Measurements from ENCODE around the gene IL22RA2. TPM values are rescaled to one million over a fixed set of nuclear protein-coding genes. Genes with fewer than 3 reads are reported as not detected.
"Not testable (repeated sequence)": the region's sequence is repeated elsewhere in the genome, so short reads cannot be mapped to it uniquely, and the experiment has no call there.

The IL22RA2 gene, protein sequence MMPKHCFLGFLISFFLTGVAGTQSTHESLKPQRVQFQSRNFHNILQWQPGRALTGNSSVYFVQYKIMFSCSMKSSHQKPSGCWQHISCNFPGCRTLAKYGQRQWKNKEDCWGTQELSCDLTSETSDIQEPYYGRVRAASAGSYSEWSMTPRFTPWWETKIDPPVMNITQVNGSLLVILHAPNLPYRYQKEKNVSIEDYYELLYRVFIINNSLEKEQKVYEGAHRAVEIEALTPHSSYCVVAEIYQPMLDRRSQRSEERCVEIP
- polyA plus RNA-seq (2013, experiment 1 of 4) = not detected
- not detected for polyA plus RNA-seq (2013, experiment 2 of 4)
- polyA plus RNA-seq (2013, experiment 3 of 4) = not detected
- not detected for polyA plus RNA-seq (2013, experiment 4 of 4)

GRCh38 chr6:137173501-137173900, at the start of gene IL22RA2:
Gene IL22RA2 (minus strand): TSS chr6:137173644. CDS start chr6:137161749, 11,895 bp downstream.
- Histone ChIP-seq H3K27me3 (ENCODE audit: control insufficient read depth, insufficient read depth, low read length, poor library complexity, severe bottlenecking) (no peaks in the 10 kb centered on the region), H3K9me3 (ENCODE audit: control insufficient read depth, low read length) (no peaks in the 10 kb centered on the region), H3K4me1 (ENCODE audit: control insufficient read depth, insufficient read depth, low read length) (no peaks in the 10 kb centered on the region), H3K36me3 (ENCODE audit: control insufficient read depth, insufficient read depth, low read length) (no peaks in the 10 kb centered on the region), H3K27ac (ENCODE audit: insufficient read depth, low read depth, low read length, poor library complexity, severe bottlenecking) (no peak within 1 kb of the TSS), H3K4me3 (ENCODE audit: insufficient read depth, low read depth, low read length) (no peak within 1 kb of the TSS)
- WGBS, 2 experiments = 93 to 95% methylated on average over 4 of the region's 4 CpGs

DNA sequence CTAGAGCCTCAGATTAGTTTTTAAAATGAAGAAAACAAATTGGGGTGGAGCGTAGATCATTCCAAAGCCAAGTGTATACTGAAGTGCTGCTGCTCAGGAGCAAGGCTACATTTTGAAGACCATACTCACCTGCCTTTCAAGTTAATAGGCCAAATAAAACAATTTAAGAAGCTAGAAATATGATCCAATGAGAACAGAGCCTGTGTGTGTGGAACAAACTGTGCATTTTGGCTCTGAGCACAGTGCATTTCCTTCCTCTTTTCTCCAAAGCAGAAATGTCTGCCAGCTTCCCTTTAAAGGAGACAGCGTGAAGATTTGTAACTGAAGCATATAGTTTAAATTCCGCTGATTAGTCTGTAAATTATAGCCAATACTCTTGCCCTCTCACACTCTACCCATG, 48.9 kb upstream of the IL22RA2 start:
- Histone ChIP-seq H3K9me3 (ENCODE audit: control insufficient read depth, low read length) (no peaks in the 10 kb centered on the region), H3K27me3 (ENCODE audit: control insufficient read depth, insufficient read depth, low read length, poor library complexity, severe bottlenecking) (no peaks in the 10 kb centered on the region), H3K4me3 (ENCODE audit: insufficient read depth, low read depth, low read length) (no peak overlapping the region), H3K27ac (ENCODE audit: insufficient read depth, low read depth, low read length, poor library complexity, severe bottlenecking) (no peak overlapping the region), H3K4me1 (ENCODE audit: control insufficient read depth, insufficient read depth, low read length) (peaks cover 7% of the 10 kb centered on the region), H3K36me3 (ENCODE audit: control insufficient read depth, insufficient read depth, low read length) (no peaks in the 10 kb centered on the region)
- 90 to 94% methylated on average over 3 of the region's 3 CpGs for WGBS, 2 experiments

DNA sequence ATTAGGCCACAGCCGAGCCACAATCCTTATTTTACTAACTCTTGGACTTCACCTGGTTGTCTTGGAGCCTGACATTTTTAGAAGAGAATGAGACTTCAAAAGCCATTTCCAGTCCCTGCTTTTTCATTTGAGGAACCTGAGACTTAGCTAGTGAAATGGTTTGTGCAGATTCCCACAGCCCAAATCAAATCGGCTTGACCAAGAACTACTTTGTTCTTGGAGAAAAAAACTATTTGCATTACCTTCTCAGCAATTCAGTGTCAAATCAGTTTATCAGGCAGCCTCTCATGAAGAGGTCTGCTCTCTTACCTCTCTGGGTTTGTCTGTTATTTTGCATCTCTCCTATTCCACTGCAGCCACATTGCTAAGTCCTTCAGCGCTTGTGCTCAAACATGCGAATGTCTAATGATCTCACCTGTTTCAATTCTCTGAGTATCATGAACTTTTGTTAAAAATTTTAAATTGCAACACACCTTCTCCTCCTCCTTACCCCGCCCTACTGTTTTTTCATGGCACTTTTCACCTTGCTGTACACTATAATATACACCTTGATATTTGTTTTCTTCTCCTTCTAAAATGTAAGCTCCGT, 46.3 kb upstream of the IL22RA2 start:
- H3K27me3 ChIP-seq (ENCODE audit: control insufficient read depth, insufficient read depth, low read length, poor library complexity, severe bottlenecking) = no peaks in the 10 kb centered on the region
- H3K9me3 ChIP-seq (ENCODE audit: control insufficient read depth, low read length) = no peaks in the 10 kb centered on the region
- H3K27ac ChIP-seq (ENCODE audit: insufficient read depth, low read depth, low read length, poor library complexity, severe bottlenecking) = no peak overlapping the region
- no peaks in the 10 kb centered on the region for H3K36me3 ChIP-seq (ENCODE audit: control insufficient read depth, insufficient read depth, low read length)
- WGBS, 2 experiments = 72 to 78% methylated on average over 5 of the region's 6 CpGs
- peak overlapping the region; percentile 83 for H3K4me3 ChIP-seq (ENCODE audit: insufficient read depth, low read depth, low read length)
- peaks cover 7% of the 10 kb centered on the region for H3K4me1 ChIP-seq (ENCODE audit: control insufficient read depth, insufficient read depth, low read length)

DNA sequence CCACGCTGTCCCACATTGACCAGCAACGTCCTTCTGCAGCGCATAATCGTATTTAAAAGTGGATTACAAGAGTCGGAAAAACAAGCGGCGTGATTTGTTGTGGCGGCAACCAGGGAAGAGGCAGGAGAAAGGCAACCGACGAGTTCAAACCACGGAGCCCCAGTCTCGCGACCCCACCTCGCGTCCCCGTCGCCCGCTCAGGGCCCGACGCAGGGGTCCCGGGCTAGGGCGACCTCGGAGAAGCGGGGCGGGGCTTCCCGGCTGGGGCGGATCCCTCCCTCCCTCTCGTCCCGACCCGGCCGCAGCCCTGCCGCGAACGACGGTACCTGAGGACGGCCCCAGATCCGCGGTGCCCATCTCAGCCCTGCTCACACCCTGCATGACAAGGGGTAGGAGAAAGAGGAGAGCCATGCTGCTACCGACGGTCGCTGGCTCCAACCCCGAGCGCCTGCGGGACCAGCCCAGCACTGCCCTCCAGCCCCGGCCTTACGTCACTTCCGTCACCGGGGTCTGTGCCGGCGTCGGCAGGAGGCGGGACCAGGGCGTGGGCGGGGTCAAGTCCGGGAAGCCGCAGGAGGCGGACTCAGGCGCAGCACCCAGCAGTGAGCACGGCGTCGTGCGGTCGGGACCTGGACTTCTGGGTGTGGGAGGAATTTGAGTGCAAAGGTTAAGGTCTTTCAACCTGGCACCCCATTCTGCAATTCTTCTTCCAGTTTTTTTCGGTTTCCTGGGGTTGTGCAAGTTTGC, 45.6 kb upstream of the IL22RA2 start, which contains the start of gene IFNGR1:
Gene IFNGR1 (minus strand): TSS at position 469 of the 747 bp plus-strand sequence. CDS start 58 bp downstream, at position 411.
- 0 to 1% methylated on average over 64 of the region's 64 CpGs for whole genome bisulfite sequencing, 2 experiments

GRCh38 chr6:137218473-137218916, 45.1 kb upstream of the IL22RA2 start:
- Histone ChIP-seq H3K27ac (ENCODE audit: insufficient read depth, low read depth, low read length, poor library complexity, severe bottlenecking) (peak overlapping the region; percentile 78), H3K4me3 (ENCODE audit: insufficient read depth, low read depth, low read length) (peak overlapping the region; percentile 83), H3K4me1 (ENCODE audit: control insufficient read depth, insufficient read depth, low read length) (peaks cover 7% of the 10 kb centered on the region), H3K36me3 (ENCODE audit: control insufficient read depth, insufficient read depth, low read length) (no peaks in the 10 kb centered on the region), H3K9me3 (ENCODE audit: control insufficient read depth, low read length) (no peaks in the 10 kb centered on the region), H3K27me3 (ENCODE audit: control insufficient read depth, insufficient read depth, low read length, poor library complexity, severe bottlenecking) (no peaks in the 10 kb centered on the region)
- WGBS, 2 experiments = 6 to 7% methylated on average over 12 of the region's 13 CpGs

More for the DNA sequence above, 45.6 kb upstream of the IL22RA2 start, which contains the start of gene IFNGR1:
- Histone ChIP-seq H3K27ac (ENCODE audit: insufficient read depth, low read depth, low read length, poor library complexity, severe bottlenecking) (peak within 1 kb of the TSS; percentile 78), H3K4me1 (ENCODE audit: control insufficient read depth, insufficient read depth, low read length) (peaks cover 7% of the 10 kb centered on the region), H3K9me3 (ENCODE audit: control insufficient read depth, low read length) (no peaks in the 10 kb centered on the region), H3K36me3 (ENCODE audit: control insufficient read depth, insufficient read depth, low read length) (no peaks in the 10 kb centered on the region), H3K4me3 (ENCODE audit: insufficient read depth, low read depth, low read length) (peak within 1 kb of the TSS; percentile 83), H3K27me3 (ENCODE audit: control insufficient read depth, insufficient read depth, low read length, poor library complexity, severe bottlenecking) (no peaks in the 10 kb centered on the region)

DNA sequence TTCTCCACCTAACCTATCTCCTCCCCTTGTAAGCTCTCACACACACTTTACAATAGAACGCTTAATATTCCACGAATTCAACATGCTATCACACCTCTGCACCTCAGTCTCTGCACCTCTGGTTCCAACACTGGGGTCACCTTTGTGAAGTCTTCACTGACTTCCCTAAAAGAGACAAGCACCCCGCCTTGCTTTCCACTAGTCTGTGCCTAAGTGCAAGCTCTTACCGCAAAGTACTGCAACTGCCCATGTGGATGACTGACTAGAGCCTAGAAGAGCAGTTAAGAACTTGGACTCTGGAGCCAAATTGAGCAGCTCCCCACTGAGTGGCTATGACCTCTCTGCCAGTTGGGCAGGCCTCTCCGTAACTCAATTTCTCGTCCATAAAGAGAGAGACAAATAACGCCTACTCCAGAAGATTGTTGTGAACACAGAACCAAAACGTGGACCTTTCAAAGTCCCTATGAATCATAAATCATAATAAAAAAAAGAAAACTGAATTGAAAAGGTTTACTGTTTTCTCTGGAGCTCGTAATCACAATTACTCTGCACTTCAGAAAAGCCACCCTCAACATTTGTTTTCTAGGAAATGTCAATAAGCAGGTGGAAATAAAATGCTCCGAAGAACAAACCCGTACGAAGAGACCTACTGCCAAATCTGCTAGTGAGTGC, 44.5 kb upstream of the IL22RA2 start:
- no peaks in the 10 kb centered on the region for H3K27me3 ChIP-seq (ENCODE audit: control insufficient read depth, insufficient read depth, low read length, poor library complexity, severe bottlenecking)
- peaks cover 7% of the 10 kb centered on the region for H3K4me1 ChIP-seq (ENCODE audit: control insufficient read depth, insufficient read depth, low read length)
- H3K27ac ChIP-seq (ENCODE audit: insufficient read depth, low read depth, low read length, poor library complexity, severe bottlenecking) = no peak overlapping the region
- H3K36me3 ChIP-seq (ENCODE audit: control insufficient read depth, insufficient read depth, low read length) = no peaks in the 10 kb centered on the region
- WGBS, 2 experiments = 71 to 80% methylated on average over 10 to 12 of the region's 12 CpGs
- H3K9me3 ChIP-seq (ENCODE audit: control insufficient read depth, low read length) = no peaks in the 10 kb centered on the region
- H3K4me3 ChIP-seq (ENCODE audit: insufficient read depth, low read depth, low read length) = peak overlapping the region; percentile 83

GRCh38 chr6:137216875-137217553, 43.6 kb upstream of the IL22RA2 start:
- Histone ChIP-seq H3K4me1 (ENCODE audit: control insufficient read depth, insufficient read depth, low read length) (peaks cover 7% of the 10 kb centered on the region), H3K4me3 (ENCODE audit: insufficient read depth, low read depth, low read length) (no peak overlapping the region), H3K9me3 (ENCODE audit: control insufficient read depth, low read length) (no peaks in the 10 kb centered on the region), H3K36me3 (ENCODE audit: control insufficient read depth, insufficient read depth, low read length) (no peaks in the 10 kb centered on the region), H3K27ac (ENCODE audit: insufficient read depth, low read depth, low read length, poor library complexity, severe bottlenecking) (no peak overlapping the region), H3K27me3 (ENCODE audit: control insufficient read depth, insufficient read depth, low read length, poor library complexity, severe bottlenecking) (no peaks in the 10 kb centered on the region)
- 85 to 87% methylated on average over 12 of the region's 12 CpGs for WGBS, 2 experiments

DNA sequence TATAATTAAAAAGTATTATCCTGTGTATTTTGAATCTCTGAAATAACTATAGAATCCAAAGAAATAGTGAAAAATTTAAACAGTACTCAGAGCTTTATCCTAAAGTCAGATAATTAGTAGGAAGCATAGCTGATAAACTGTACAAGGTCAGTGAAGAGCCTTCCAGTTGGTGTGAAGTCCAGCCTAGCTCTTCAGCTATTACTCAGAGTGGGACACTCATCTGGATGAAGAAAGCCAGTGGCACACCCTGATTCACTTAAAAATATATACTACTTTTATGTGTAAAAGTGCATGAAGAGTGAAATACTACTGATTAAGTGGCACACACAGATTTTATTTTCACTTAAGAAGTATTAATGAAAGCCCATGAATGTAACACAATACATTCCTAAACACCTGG, 42.7 kb upstream of the IL22RA2 start:
- H3K36me3 ChIP-seq (ENCODE audit: control insufficient read depth, insufficient read depth, low read length) = no peaks in the 10 kb centered on the region
- peaks cover 7% of the 10 kb centered on the region for H3K4me1 ChIP-seq (ENCODE audit: control insufficient read depth, insufficient read depth, low read length)
- no peaks in the 10 kb centered on the region for H3K9me3 ChIP-seq (ENCODE audit: control insufficient read depth, low read length)
- H3K27ac ChIP-seq (ENCODE audit: insufficient read depth, low read depth, low read length, poor library complexity, severe bottlenecking) = no peak overlapping the region
- H3K27me3 ChIP-seq (ENCODE audit: control insufficient read depth, insufficient read depth, low read length, poor library complexity, severe bottlenecking) = no peaks in the 10 kb centered on the region
- no peak overlapping the region for H3K4me3 ChIP-seq (ENCODE audit: insufficient read depth, low read depth, low read length)

- H3K9me3 ChIP-seq (ENCODE audit: control insufficient read depth, low read length); H3K27ac ChIP-seq (ENCODE audit: insufficient read depth, low read depth, low read length, poor library complexity, severe bottlenecking); H3K36me3 ChIP-seq (ENCODE audit: control insufficient read depth, insufficient read depth, low read length); H3K4me3 ChIP-seq (ENCODE audit: insufficient read depth, low read depth, low read length); H3K4me1 ChIP-seq (ENCODE audit: control insufficient read depth, insufficient read depth, low read length); H3K27me3 ChIP-seq (ENCODE audit: control insufficient read depth, insufficient read depth, low read length, poor library complexity, severe bottlenecking): not testable (repeated sequence)
- WGBS, 2 experiments = 96 to 100% methylated on average over 3 of the region's 3 CpGs
These were observed 42.2 kb upstream of the IL22RA2 start for GRCh38 chr6:137215630-137216029.
